ENCODE results near the gene CTNNA3. TPM values are rescaled to one million over a fixed set of nuclear protein-coding genes. Genes with fewer than 3 reads are reported as not detected.

Gene CTNNA3
- polyA plus RNA-seq, 1 experiment: not detected

DNA sequence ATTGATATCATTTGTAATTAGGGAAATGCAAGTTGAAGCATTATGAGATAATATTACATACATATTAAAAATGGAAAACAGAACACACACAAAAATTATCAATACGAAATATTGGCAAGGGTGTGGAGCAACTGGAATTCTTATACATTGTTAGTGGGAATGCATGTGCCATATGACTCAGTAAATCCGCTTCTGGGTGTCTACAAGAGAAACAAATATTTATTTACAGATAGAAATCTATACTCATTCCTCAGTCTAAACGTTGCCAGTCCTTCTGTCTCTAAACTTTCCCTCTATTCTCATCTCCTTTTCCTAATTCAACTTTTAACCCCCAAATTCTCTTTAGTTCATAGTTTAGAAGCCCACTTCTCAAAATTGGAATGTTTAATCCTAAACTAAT, 940.5 kb downstream of the CTNNA3 start:
- no peaks in the 10 kb centered on the region for H3K36me3 ChIP-seq (ENCODE audit: control insufficient read depth, insufficient read depth, low read length)
- DNase-seq (ENCODE audit: low read depth): no peak
- H3K4me3 ChIP-seq (ENCODE audit: low read depth, low read length): no peak overlapping the region
- ChIA-PET CTCF (no interaction called here), POLR2A (no interaction called here)
- no peaks in the 10 kb centered on the region for H3K27me3 ChIP-seq (ENCODE audit: control insufficient read depth, insufficient read depth, low read length)
- TF ChIP-seq, protein P1, sequence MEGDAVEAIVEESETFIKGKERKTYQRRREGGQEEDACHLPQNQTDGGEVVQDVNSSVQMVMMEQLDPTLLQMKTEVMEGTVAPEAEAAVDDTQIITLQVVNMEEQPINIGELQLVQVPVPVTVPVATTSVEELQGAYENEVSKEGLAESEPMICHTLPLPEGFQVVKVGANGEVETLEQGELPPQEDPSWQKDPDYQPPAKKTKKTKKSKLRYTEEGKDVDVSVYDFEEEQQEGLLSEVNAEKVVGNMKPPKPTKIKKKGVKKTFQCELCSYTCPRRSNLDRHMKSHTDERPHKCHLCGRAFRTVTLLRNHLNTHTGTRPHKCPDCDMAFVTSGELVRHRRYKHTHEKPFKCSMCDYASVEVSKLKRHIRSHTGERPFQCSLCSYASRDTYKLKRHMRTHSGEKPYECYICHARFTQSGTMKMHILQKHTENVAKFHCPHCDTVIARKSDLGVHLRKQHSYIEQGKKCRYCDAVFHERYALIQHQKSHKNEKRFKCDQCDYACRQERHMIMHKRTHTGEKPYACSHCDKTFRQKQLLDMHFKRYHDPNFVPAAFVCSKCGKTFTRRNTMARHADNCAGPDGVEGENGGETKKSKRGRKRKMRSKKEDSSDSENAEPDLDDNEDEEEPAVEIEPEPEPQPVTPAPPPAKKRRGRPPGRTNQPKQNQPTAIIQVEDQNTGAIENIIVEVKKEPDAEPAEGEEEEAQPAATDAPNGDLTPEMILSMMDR (IDR thresholded peaks at IDR 0.05; ENCODE audit: insufficient read depth, low read depth, low read length): no peak

- Histone ChIP-seq H3K36me3 (ENCODE audit: control insufficient read depth, insufficient read depth, low read length) (no peaks in the 10 kb centered on the region), H3K27me3 (ENCODE audit: control insufficient read depth, insufficient read depth, low read length) (no peaks in the 10 kb centered on the region), H3K4me3 (ENCODE audit: low read depth, low read length) (no peak overlapping the region)
- TF ChIP-seq, protein P1 (IDR thresholded peaks at IDR 0.05; ENCODE audit: insufficient read depth, low read depth, low read length): no peak
- ChIA-PET POLR2A (no interaction called here), CTCF (interaction anchor here (1.0 kb wide), 1 partner anchor 173 kb away, joined by 3 read pairs; the partner anchor contains the start of gene LRRTM3)
- DNase-seq (ENCODE audit: low read depth): no peak
Observed at GRCh38 chr10:66752714-66753113, 943.3 kb downstream of the CTNNA3 start.

DNA sequence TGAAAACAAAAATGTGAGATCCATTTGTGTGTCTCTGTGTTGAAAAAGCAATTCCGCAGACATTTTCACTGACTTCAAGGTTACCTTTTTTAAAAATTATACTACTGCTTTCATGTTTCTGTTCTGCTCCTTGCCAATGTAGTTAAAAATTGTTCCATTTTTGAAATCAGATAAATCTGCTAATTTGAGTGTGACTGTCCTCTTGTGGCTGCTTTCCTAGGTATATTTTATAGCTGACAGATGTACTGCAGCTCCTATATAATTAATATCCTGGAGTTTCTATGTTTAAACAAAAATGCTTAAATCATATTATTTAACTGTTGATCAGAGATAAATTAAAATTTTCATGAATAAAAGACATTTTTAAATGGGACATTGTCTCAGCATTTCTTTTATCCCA, 947.8 kb downstream of the CTNNA3 start:
- POLR2A ChIA-PET: no interaction called here
- TF ChIP-seq, protein P1 (IDR thresholded peaks at IDR 0.05; ENCODE audit: insufficient read depth, low read depth, low read length): no peak
- H3K36me3 ChIP-seq (ENCODE audit: control insufficient read depth, insufficient read depth, low read length): no peaks in the 10 kb centered on the region
- DNase-seq (ENCODE audit: low read depth): no peak
- no peak overlapping the region for H3K4me3 ChIP-seq (ENCODE audit: low read depth, low read length)
- H3K27me3 ChIP-seq (ENCODE audit: control insufficient read depth, insufficient read depth, low read length): no peaks in the 10 kb centered on the region
- CTCF ChIA-PET: no interaction called here

- Histone ChIP-seq H3K36me3 (ENCODE audit: control insufficient read depth, insufficient read depth, low read length) (no peaks in the 10 kb centered on the region), H3K27me3 (ENCODE audit: control insufficient read depth, insufficient read depth, low read length) (no peaks in the 10 kb centered on the region), H3K4me3 (ENCODE audit: low read depth, low read length) (no peak overlapping the region)
- TF ChIP-seq, protein P1 (IDR thresholded peaks at IDR 0.05; ENCODE audit: insufficient read depth, low read depth, low read length): no peak
- DNase-seq (ENCODE audit: low read depth): peak; percentile 75
- ChIA-PET CTCF (no interaction called here), POLR2A (no interaction called here)
Observed at GRCh38 chr10:66747451-66747850, 948.5 kb downstream of the CTNNA3 start.

GRCh38 chr10:66746711-66747110, 949.3 kb downstream of the CTNNA3 start:
- TF ChIP-seq, protein P1 (IDR thresholded peaks at IDR 0.05; ENCODE audit: insufficient read depth, low read depth, low read length): no peak
- DNase-seq (ENCODE audit: low read depth): no peak
- H3K4me3 ChIP-seq (ENCODE audit: low read depth, low read length): no peak overlapping the region
- no peaks in the 10 kb centered on the region for H3K36me3 ChIP-seq (ENCODE audit: control insufficient read depth, insufficient read depth, low read length)
- POLR2A ChIA-PET: no interaction called here
- CTCF ChIA-PET: no interaction called here
- no peaks in the 10 kb centered on the region for H3K27me3 ChIP-seq (ENCODE audit: control insufficient read depth, insufficient read depth, low read length)

All from BJ (cell line).